OCI-LY7 (cell line): Measurements from ENCODE around the gene KCND3. TPM values are rescaled to one million over a fixed set of nuclear protein-coding genes. Genes with fewer than 3 reads are reported as not detected.

Experiments
- BruUV-seq: library from RNA; stranded (reverse); fragments of 400-500 nt; replicated peaks from 2 replicates; lab custom pipeline; 2021; lab: Mats Ljungman, UMichigan
- CTCF ChIA-PET: fragments of 300-600 bp; sonication (Branson Sonifier 250); formaldehyde crosslinking; loops from one replicate; lab custom pipeline; 2022; ENCODE audit warnings: antibody characterized with exemption; ENCODE audit not compliant: unreplicated experiment; lab: Charles Lee
- POLR2A ChIA-PET: fragments of 300-600 bp; sonication (Branson Sonifier 250); formaldehyde crosslinking; loops from one replicate; lab custom pipeline; 2022; ENCODE audit warnings: antibody characterized with exemption; lab: Charles Lee
- DNase-seq: peaks from one replicate; pipeline ENCODE4 v3.0.0-alpha.2; 2015; ENCODE audit warnings: low spot score
- H2AFZ ChIP-seq: fragments of 200-600 bp; sonication (generic), shearing (Covaris generic); 2 replicates; pipeline ENCODE4 v1.6.1; 2014; ENCODE audit warnings: mild to moderate bottlenecking, antibody characterized with exemption, low read length, moderate library complexity
- H3K27ac ChIP-seq: fragments of 200-600 bp; sonication (generic); 2 replicates; pipeline ENCODE4 v1.5.1; 2014; ENCODE audit warnings: mixed run types, low read depth, mild to moderate bottlenecking, moderate library complexity, low read length, inconsistent platforms; ENCODE audit not compliant: poor library complexity, severe bottlenecking
- H3K36me3 ChIP-seq: fragments of 200-600 bp; sonication (generic); 2 replicates; pipeline ENCODE4 v1.6.1; 2014; ENCODE audit warnings: mild to moderate bottlenecking, antibody characterized with exemption, low read length, moderate library complexity, mixed read lengths; ENCODE audit not compliant: insufficient read depth
- H3K4me1 ChIP-seq: fragments of 200-600 bp; sonication (generic); 2 replicates; pipeline ENCODE4 v1.5.1; 2014; ENCODE audit warnings: mild to moderate bottlenecking, low read length; ENCODE audit not compliant: insufficient read depth, poor library complexity, severe bottlenecking
- H3K4me2 ChIP-seq: fragments of 200-600 bp; sonication (generic); 2 replicates; pipeline ENCODE4 v1.6.1; 2014; ENCODE audit warnings: mild to moderate bottlenecking, low read length
- H3K4me3 ChIP-seq: fragments of 200-600 bp; sonication (generic); 2 replicates; pipeline ENCODE4 v1.5.1; 2014; ENCODE audit warnings: mild to moderate bottlenecking, low read depth, low read length; ENCODE audit not compliant: poor library complexity, severe bottlenecking
- H3K79me2 ChIP-seq: fragments of 200-600 bp; sonication (generic); 2 replicates; pipeline ENCODE4 v1.6.1; 2016; ENCODE audit warnings: low read depth, mild to moderate bottlenecking, low read length, moderate library complexity, mixed read lengths; ENCODE audit not compliant: insufficient read depth
- H3K9me2 ChIP-seq: fragments of 200-600 bp; sonication (generic); 2 replicates; pipeline ENCODE4 v1.6.1; 2016; ENCODE audit warnings: mild to moderate bottlenecking, low read length, mixed read lengths; ENCODE audit not compliant: insufficient read depth
- H3K9me3 ChIP-seq: fragments of 200-600 bp; sonication (generic); 2 replicates; pipeline ENCODE4 v1.6.1; 2014; ENCODE audit warnings: mild to moderate bottlenecking, mixed run types, low read length, mixed read lengths
- H4K20me1 ChIP-seq: fragments of 200-600 bp; sonication (generic); 2 replicates; pipeline ENCODE4 v1.6.1; 2014; ENCODE audit warnings: mild to moderate bottlenecking, antibody characterized with exemption, low read length, moderate library complexity, mixed read lengths; ENCODE audit not compliant: insufficient read depth
- CTCF ChIP-seq: fragments of 200-600 bp; sonication (generic); conservative IDR thresholded peaks from 2 replicates; pipeline ENCODE4 v1.5.1; 2014; ENCODE audit warnings: mild to moderate bottlenecking, antibody characterized with exemption, low read length, moderate library complexity, mixed read lengths
- EZH2phosphoT487 ChIP-seq: fragments of 200-600 bp; sonication (generic); IDR thresholded peaks from 2 replicates; pipeline ENCODE4 v1.6.1; 2018; ENCODE audit warnings: low read depth, borderline replicate concordance, mild to moderate bottlenecking, mixed run types, antibody characterized with exemption, low read length, moderate library complexity, mixed read lengths
- intact Hi-C: fragments of 100-400 bp; cut with micrococcal nuclease; formaldehyde crosslinking; loops from one replicate; pipeline ENCODE4 v1.10.0; 2022; ENCODE audit not compliant: unreplicated experiment
- total RNA-seq, 2 experiments: library from RNA; depleted of rRNA in 1 of 2; stranded (reverse); fragments of >200 nt in 1 of 2; shearing (Covaris generic) in 1 of 2; gene quantifications; 2 replicates each; pipeline ENCODE4 v1.2.3, GENCODE V29; 2014 to 2022

The KCND3 gene
- total RNA-seq, 2 experiments from 2014 or later, result not detected

- no peak overlapping the region for H3K27ac ChIP-seq
- no peak overlapping the region for H3K4me2 ChIP-seq
- H3K9me2 ChIP-seq, result no peaks in the 10 kb centered on the region
- no peaks in the 10 kb centered on the region for H3K9me3 ChIP-seq
- H3K79me2 ChIP-seq, result no peaks in the 10 kb centered on the region
- H3K4me1 ChIP-seq, result no peaks in the 10 kb centered on the region
- no peak for TF ChIP-seq EZH2phosphoT487
- no peak for TF ChIP-seq CTCF
- intact Hi-C loops, result no loop called here
- H4K20me1 ChIP-seq, result no peaks in the 10 kb centered on the region; the same call in 1 of the 2 replicates
- H2AFZ ChIP-seq, result no peak overlapping the region
- no peak overlapping the region for H3K4me3 ChIP-seq
- ChIA-PET POLR2A (no interaction called here), CTCF (no interaction called here)
- H3K36me3 ChIP-seq, result no peaks in the 10 kb centered on the region
- BruUV-seq, result no TSS peak
- no peak for DNase-seq
These were observed 174.8 kb downstream of the KCND3 start for GRCh38 chr1:111814642-111815041.

GRCh38 chr1:111814305-111814628 is 175.2 kb downstream of the KCND3 start:
- no peaks in the 10 kb centered on the region for H3K36me3 ChIP-seq
- BruUV-seq, result no TSS peak
- intact Hi-C loops, result no loop called here
- H2AFZ ChIP-seq, result no peak overlapping the region
- TF ChIP-seq CTCF (no peak), EZH2phosphoT487 (no peak)
- no peak overlapping the region for H3K4me3 ChIP-seq
- no peaks in the 10 kb centered on the region for H3K9me2 ChIP-seq
- no peak for DNase-seq
- POLR2A ChIA-PET, result interaction anchor here (0.5 kb wide), 2 partner anchors 12 to 250 kb away, joined by 3 read pairs; no protein-coding TSS in a partner anchor
- no peaks in the 10 kb centered on the region for H3K4me1 ChIP-seq
- H3K27ac ChIP-seq, result no peak overlapping the region
- CTCF ChIA-PET, result no interaction called here
- H3K4me2 ChIP-seq, result no peak overlapping the region
- no peaks in the 10 kb centered on the region for H3K9me3 ChIP-seq
- H4K20me1 ChIP-seq, result no peaks in the 10 kb centered on the region; the same call in 1 of the 2 replicates
- H3K79me2 ChIP-seq, result no peaks in the 10 kb centered on the region

GRCh38 chr1:111813440-111814304 is 175.8 kb downstream of the KCND3 start:
- Histone ChIP-seq H3K4me1 (no peaks in the 10 kb centered on the region), H3K4me2 (no peak overlapping the region), H4K20me1 (no peaks in the 10 kb centered on the region; the same call in 1 of the 2 replicates), H3K9me2 (no peaks in the 10 kb centered on the region), H3K79me2 (no peaks in the 10 kb centered on the region), H3K9me3 (no peaks in the 10 kb centered on the region), H2AFZ (no peak overlapping the region), H3K36me3 (no peaks in the 10 kb centered on the region), H3K27ac (no peak overlapping the region), H3K4me3 (no peak overlapping the region)
- ChIA-PET CTCF (no interaction called here), POLR2A (interaction anchor here (0.5 kb wide), 2 partner anchors 12 to 251 kb away, joined by 3 read pairs; no protein-coding TSS in a partner anchor)
- DNase-seq, result peak; percentile 32
- no peak for TF ChIP-seq EZH2phosphoT487
- TF ChIP-seq CTCF, result peak; percentile 64
- BruUV-seq, result no TSS peak
- intact Hi-C loops, result no loop called here
